Gastroesophageal sphincter (tissue), 4 donors: ENCODE data around the gene ADGRG4. TPM values are rescaled to one million over a fixed set of nuclear protein-coding genes. Genes with fewer than 3 reads are reported as not detected.

Experiments
- ATAC-seq: fragments of 150-250 bp; one replicate; pipeline ENCODE4 v1.9.1; 2016; ENCODE audit warnings: mild to moderate bottlenecking, moderate library complexity
- H3K27ac ChIP-seq, 4 donors: fragments of 200-600 bp; sonication (generic) in 3 of 4; 1 replicate in 3 of 4; 2 replicates in 1 of 4; pipeline ENCODE4 v1.5.1; 2016 to 2019
- H3K27me3 ChIP-seq: fragments of 200-600 bp; sonication (generic); one replicate; pipeline ENCODE4 v1.5.1; 2019
- H3K36me3 ChIP-seq, 2 donors: fragments of 200-600 bp; sonication (generic); one replicate each; pipeline ENCODE4 v1.5.1; 2019; ENCODE audit warnings: control low read depth in 1 of 2
- H3K4me1 ChIP-seq, 3 donors: fragments of 200-600 bp; sonication (generic); 1 replicate in 2 of 3; 2 replicates in 1 of 3; pipeline ENCODE4 v1.5.1; 2016 to 2019; ENCODE audit warnings: control low read depth in 2 of 3
- H3K4me3 ChIP-seq, 2 donors: fragments of 200-600 bp; sonication (generic); one replicate each; pipeline ENCODE4 v1.5.1; 2019; ENCODE audit warnings: mild to moderate bottlenecking in 1 of 2, moderate library complexity in 1 of 2
- H3K9me3 ChIP-seq, 3 donors: fragments of 200-600 bp; sonication (generic); one replicate each; pipeline ENCODE4 v1.5.1; 2017 to 2019; ENCODE audit warnings: control low read depth in 2 of 3
- EP300 ChIP-seq: sonication (generic); formaldehyde crosslinking; IDR thresholded peaks from one replicate; pipeline ENCODE4 v1.6.1; 2017; ENCODE audit warnings: antibody characterized with exemption, mild to moderate bottlenecking
- POLR2A ChIP-seq, 2 donors: fragments of 450-650 bp; IDR thresholded peaks; one replicate each; pipeline ENCODE4 v1.6.1; 2017; ENCODE audit warnings: antibody characterized with exemption in 2 of 2, mild to moderate bottlenecking in 2 of 2, moderate library complexity in 1 of 2
- POLR2AphosphoS5 ChIP-seq: sonication (generic); formaldehyde crosslinking; IDR thresholded peaks from one replicate; pipeline ENCODE4 v1.6.1; 2017; ENCODE audit warnings: antibody characterized with exemption
- WGBS, 2 donors: methylation state at CpG; one replicate each; pipeline ENCODE4 v1.1.5; 2018; ENCODE audit warnings: low coverage in 1 of 2; 5-methylcytosine and 5-hydroxymethylcytosine counted together
- total RNA-seq, 4 donors: library from RNA; depleted of rRNA; stranded (reverse); fragments of >200 nt; gene quantifications; one replicate each; pipeline ENCODE4 v1.1.0, GENCODE V29; 2016
- TF ChIP-seq, protein P1 (sequence below), 4 experiments: fragments of 200-600 bp in 2 of 4; fragments of 450-650 bp in 2 of 4; sonication (generic) in 1 of 4; IDR thresholded peaks; one replicate each; pipeline ENCODE4 v1.5.1; 2017 to 2019; ENCODE audit warnings: antibody characterized with exemption in 4 of 4, mild to moderate bottlenecking in 2 of 4, moderate library complexity in 2 of 4

ADGRG4 gene
- total RNA-seq, 4 donors from 2014 or later, result 0.04 to 3.2 (median 0.16) TPM; not detected in 1

DNA sequence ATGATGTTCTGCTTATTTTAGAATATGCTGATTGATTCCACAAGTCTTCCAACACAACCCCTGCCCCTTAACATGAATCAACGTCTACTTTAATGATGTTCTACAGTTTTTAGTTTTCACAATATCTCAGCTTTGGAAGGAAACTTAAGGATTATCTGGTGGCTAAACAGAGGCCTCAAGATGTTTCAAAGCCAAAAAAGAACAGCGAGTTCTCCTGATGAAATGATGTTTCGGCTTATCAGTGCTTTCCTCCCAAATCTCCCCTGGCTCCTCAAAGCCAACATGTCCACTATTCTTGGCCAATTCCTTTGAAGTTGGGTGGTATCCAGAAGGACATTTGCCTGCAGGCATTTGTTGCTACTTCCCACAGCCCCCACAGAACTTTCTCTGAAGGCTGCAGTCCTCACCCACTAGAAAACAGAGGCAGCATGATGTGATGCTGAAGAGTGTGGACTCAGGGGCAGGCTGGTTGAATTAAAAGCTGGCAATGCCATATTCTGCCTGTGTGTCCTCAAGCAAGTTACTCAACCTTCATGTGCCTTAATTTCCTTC is 87.3 kb downstream of the ADGRG4 start:
- ATAC-seq, result no peak
- TF ChIP-seq POLR2AphosphoS5 (peak; percentile 47), POLR2A (IDR thresholded peaks at IDR 0.05) (no peak)
- Histone ChIP-seq H3K27me3 (no peaks in the 10 kb centered on the region), H3K27ac (no peak overlapping the region), H3K36me3 (no peaks in the 10 kb centered on the region), H3K9me3 (no peaks in the 10 kb centered on the region), H3K4me1 (no peaks in the 10 kb centered on the region), H3K4me3 (no peak overlapping the region)
- 45% methylated on average over 3 of the region's 3 CpGs; no CpG with 5 or more reads in 1 of the 2 donors for WGBS, 2 donors

GRCh38 chrX:136390921-136391320 is 90.2 kb downstream of the ADGRG4 start:
- WGBS, 2 donors, result 56 to 100% methylated on average over 2 of the region's 2 CpGs
- ATAC-seq, result no peak
- Histone ChIP-seq H3K27ac (no peak overlapping the region), H3K36me3 (no peaks in the 10 kb centered on the region), H3K4me1 (no peaks in the 10 kb centered on the region), H3K4me3 (no peak overlapping the region), H3K27me3 (no peaks in the 10 kb centered on the region), H3K9me3 (no peaks in the 10 kb centered on the region)
- TF ChIP-seq, protein P1, sequence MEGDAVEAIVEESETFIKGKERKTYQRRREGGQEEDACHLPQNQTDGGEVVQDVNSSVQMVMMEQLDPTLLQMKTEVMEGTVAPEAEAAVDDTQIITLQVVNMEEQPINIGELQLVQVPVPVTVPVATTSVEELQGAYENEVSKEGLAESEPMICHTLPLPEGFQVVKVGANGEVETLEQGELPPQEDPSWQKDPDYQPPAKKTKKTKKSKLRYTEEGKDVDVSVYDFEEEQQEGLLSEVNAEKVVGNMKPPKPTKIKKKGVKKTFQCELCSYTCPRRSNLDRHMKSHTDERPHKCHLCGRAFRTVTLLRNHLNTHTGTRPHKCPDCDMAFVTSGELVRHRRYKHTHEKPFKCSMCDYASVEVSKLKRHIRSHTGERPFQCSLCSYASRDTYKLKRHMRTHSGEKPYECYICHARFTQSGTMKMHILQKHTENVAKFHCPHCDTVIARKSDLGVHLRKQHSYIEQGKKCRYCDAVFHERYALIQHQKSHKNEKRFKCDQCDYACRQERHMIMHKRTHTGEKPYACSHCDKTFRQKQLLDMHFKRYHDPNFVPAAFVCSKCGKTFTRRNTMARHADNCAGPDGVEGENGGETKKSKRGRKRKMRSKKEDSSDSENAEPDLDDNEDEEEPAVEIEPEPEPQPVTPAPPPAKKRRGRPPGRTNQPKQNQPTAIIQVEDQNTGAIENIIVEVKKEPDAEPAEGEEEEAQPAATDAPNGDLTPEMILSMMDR (IDR thresholded peaks at IDR 0.05), result no peak
- TF ChIP-seq EP300 (no peak), POLR2AphosphoS5 (no peak), POLR2A (IDR thresholded peaks at IDR 0.05) (no peak)

GRCh38 chrX:136395271-136395670 is 94.5 kb downstream of the ADGRG4 start:
- H3K27me3 ChIP-seq, result no peaks in the 10 kb centered on the region
- ATAC-seq, result no peak
- no peak overlapping the region for H3K4me3 ChIP-seq
- WGBS, 2 donors, result 23 to 49% methylated on average over 3 of the region's 3 CpGs
- TF ChIP-seq EP300 (no peak), POLR2AphosphoS5 (no peak), POLR2A (IDR thresholded peaks at IDR 0.05) (no peak)
- TF ChIP-seq, protein P1 (IDR thresholded peaks at IDR 0.05), result no peak
- H3K36me3 ChIP-seq, result no peaks in the 10 kb centered on the region
- H3K4me1 ChIP-seq, result no peaks in the 10 kb centered on the region
- no peak overlapping the region for H3K27ac ChIP-seq
- H3K9me3 ChIP-seq, result no peaks in the 10 kb centered on the region

GRCh38 chrX:136397001-136397400 is 96.2 kb downstream of the ADGRG4 start:
- no peak for TF ChIP-seq EP300
- no peaks in the 10 kb centered on the region for H3K36me3 ChIP-seq
- H3K4me3 ChIP-seq, result no peak overlapping the region
- no peaks in the 10 kb centered on the region for H3K4me1 ChIP-seq
- 49% methylated on average over 4 of the region's 4 CpGs; no CpG with 5 or more reads in 1 of the 2 donors for WGBS, 2 donors
- no peaks in the 10 kb centered on the region for H3K9me3 ChIP-seq
- ATAC-seq, result no peak
- no peaks in the 10 kb centered on the region for H3K27me3 ChIP-seq
- no peak overlapping the region for H3K27ac ChIP-seq

- TF ChIP-seq EP300, result no peak
- TF ChIP-seq POLR2AphosphoS5, result no peak
- TF ChIP-seq POLR2A (IDR thresholded peaks at IDR 0.05), result no peak
- TF ChIP-seq, protein P1 (IDR thresholded peaks at IDR 0.05), result no peak
- no peak for ATAC-seq
- Histone ChIP-seq H3K27me3 (no peaks in the 10 kb centered on the region), H3K4me3 (no peak overlapping the region), H3K4me1 (no peaks in the 10 kb centered on the region), H3K27ac (no peak overlapping the region), H3K9me3 (no peaks in the 10 kb centered on the region), H3K36me3 (no peaks in the 10 kb centered on the region)
- 40% methylated on average over 1 of the region's 8 CpGs; no CpG with 5 or more reads in 1 of the 2 donors for WGBS, 2 donors
These were observed 104.4 kb downstream of the ADGRG4 start for GRCh38 chrX:136405126-136405525.

GRCh38 chrX:136417806-136418205 is 117.0 kb downstream of the ADGRG4 start:
- H3K9me3 ChIP-seq, result no peaks in the 10 kb centered on the region
- TF ChIP-seq, protein P1 (IDR thresholded peaks at IDR 0.05), result no peak
- TF ChIP-seq POLR2AphosphoS5, result no peak
- no peaks in the 10 kb centered on the region for H3K27me3 ChIP-seq
- no peak for ATAC-seq
- no peaks in the 10 kb centered on the region for H3K36me3 ChIP-seq
- WGBS, 2 donors, result 70 to 83% methylated on average over 2 of the region's 2 CpGs
- no peak overlapping the region for H3K4me3 ChIP-seq
- no peak overlapping the region for H3K27ac ChIP-seq
- H3K4me1 ChIP-seq, result no peaks in the 10 kb centered on the region
